ENCODE data around the gene EIF2AK3. TPM values are rescaled to one million over a fixed set of nuclear protein-coding genes. Genes with fewer than 3 reads are reported as not detected.
A peak's percentile ranks its signal among the peaks of the same experiment; 100 is the strongest.
"Not testable (repeated sequence)": the region's sequence is repeated elsewhere in the genome, so short reads cannot be mapped to it uniquely, and the experiment has no call there.

Gene EIF2AK3
- total RNA-seq, 5 donors from 2014 or later (not counting 1 experiment from before 2014, with no cell fraction given): 20.3 to 33.8 (median 25.6) TPM

DNA sequence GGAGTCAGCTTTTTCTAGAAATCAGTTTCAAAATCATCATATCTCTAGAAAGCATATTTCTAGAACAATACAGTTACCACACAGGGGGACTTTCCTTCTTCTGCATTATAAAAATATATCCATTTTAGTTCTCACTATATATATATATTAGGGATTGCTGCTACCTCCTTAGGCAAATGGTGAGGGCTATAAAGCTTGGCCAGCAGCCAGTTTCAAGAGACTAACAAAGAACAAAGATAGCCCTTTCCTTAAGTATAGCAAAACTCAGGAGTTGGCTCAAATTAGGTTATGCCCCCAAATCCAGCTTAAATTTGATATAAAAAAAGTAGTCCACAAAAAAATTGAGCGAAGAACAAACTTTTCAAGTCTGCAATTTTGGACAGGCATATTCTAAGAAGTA lies 70.0 kb downstream of the EIF2AK3 start:
- DNase-seq: no peak
- no peak overlapping the region for H3K4me3 Mint-ChIP-seq
- no peak for ATAC-seq (replicated peaks in 1 of 4)
- ChIA-PET POLR2A (no interaction called here), CTCF (no interaction called here)
- Histone ChIP-seq H3K36me3 (ENCODE audit: control insufficient read depth in 2 of 2, extremely low read depth in 1 of 2, insufficient read depth in 1 of 2, low read length in 1 of 2) (peaks cover 11 to 34% of the 10 kb centered on the region in 2 donors), H3K4me3 (ENCODE audit: control insufficient read depth in 1 of 2, extremely low read depth in 1 of 2, low read length in 1 of 2) (no peak overlapping the region), H3K27ac (ENCODE audit: low read length) (no peak overlapping the region), H3K9me3 (no peaks in the 10 kb centered on the region), H3K4me1 (ENCODE audit: control insufficient read depth in 1 of 2, extremely low read depth in 1 of 2, insufficient read depth in 2 of 2, low read length in 2 of 2) (no peaks in the 10 kb centered on the region), H3K27me3 (replicated peaks in 1 of 2; ENCODE audit: control insufficient read depth in 2 of 2, extremely low read depth in 1 of 2, insufficient read depth in 2 of 2, low read length in 1 of 2) (no peaks in the 10 kb centered on the region)
- peaks cover 0 to 3% (median 0%) of the 10 kb centered on the region in 3 donors for H3K4me1 Mint-ChIP-seq
- no peaks in the 10 kb centered on the region for H3K27me3 Mint-ChIP-seq
- H3K27ac Mint-ChIP-seq: no peak overlapping the region
- H3K36me3 Mint-ChIP-seq: peaks cover 36% of the 10 kb centered on the region
- H3K9me3 Mint-ChIP-seq: no peaks in the 10 kb centered on the region
- no CpG with 5 or more reads among the region's 1 CpG for WGBS (ENCODE audit: insufficient coverage)

DNA sequence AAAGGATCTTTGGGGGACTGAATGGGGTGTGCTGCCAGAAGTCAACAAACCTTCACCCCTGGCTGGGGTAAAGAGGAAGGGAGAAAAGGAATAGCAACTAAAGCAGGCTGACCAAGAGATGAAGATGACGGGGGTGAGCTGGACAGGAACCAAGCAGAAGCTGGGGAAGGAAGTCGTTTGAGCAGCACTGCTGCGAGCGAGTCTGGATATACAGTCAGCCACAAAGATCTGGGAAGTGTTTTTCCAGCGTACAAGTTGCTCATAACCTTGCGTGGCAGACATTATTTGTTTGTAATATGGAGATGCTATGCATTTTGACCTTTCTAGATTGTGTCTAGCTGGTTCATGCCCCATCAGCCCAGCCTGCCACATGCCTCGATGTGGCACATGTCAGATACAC lies 71.2 kb downstream of the EIF2AK3 start:
- Histone ChIP-seq H3K9me3 (no peaks in the 10 kb centered on the region), H3K36me3 (ENCODE audit: control insufficient read depth in 2 of 2, extremely low read depth in 1 of 2, insufficient read depth in 1 of 2, low read length in 1 of 2) (peaks cover 9 to 30% of the 10 kb centered on the region in 2 donors), H3K4me3 (ENCODE audit: control insufficient read depth in 1 of 2, extremely low read depth in 1 of 2, low read length in 1 of 2) (no peak overlapping the region), H3K27ac (ENCODE audit: low read length) (no peak overlapping the region), H3K4me1 (ENCODE audit: control insufficient read depth in 1 of 2, extremely low read depth in 1 of 2, insufficient read depth in 2 of 2, low read length in 2 of 2) (no peaks in the 10 kb centered on the region), H3K27me3 (replicated peaks in 1 of 2; ENCODE audit: control insufficient read depth in 2 of 2, extremely low read depth in 1 of 2, insufficient read depth in 2 of 2, low read length in 1 of 2) (no peaks in the 10 kb centered on the region)
- POLR2A ChIA-PET: no interaction called here
- H3K4me1 Mint-ChIP-seq: peaks cover 0 to 3% (median 0%) of the 10 kb centered on the region in 3 donors
- H3K27ac Mint-ChIP-seq: peak overlapping the region in 1 of 2 donors; percentile 40
- H3K9me3 Mint-ChIP-seq: no peaks in the 10 kb centered on the region
- peaks cover 30% of the 10 kb centered on the region for H3K36me3 Mint-ChIP-seq
- peaks cover 0 to 4% of the 10 kb centered on the region in 2 donors for H3K27me3 Mint-ChIP-seq
- ATAC-seq (replicated peaks in 1 of 4) (no peak), DNase-seq (no peak)
- CTCF ChIA-PET: no interaction called here
- WGBS (ENCODE audit: insufficient coverage): 87% methylated on average over 6 of the region's 7 CpGs
- H3K4me3 Mint-ChIP-seq: no peak overlapping the region

DNA sequence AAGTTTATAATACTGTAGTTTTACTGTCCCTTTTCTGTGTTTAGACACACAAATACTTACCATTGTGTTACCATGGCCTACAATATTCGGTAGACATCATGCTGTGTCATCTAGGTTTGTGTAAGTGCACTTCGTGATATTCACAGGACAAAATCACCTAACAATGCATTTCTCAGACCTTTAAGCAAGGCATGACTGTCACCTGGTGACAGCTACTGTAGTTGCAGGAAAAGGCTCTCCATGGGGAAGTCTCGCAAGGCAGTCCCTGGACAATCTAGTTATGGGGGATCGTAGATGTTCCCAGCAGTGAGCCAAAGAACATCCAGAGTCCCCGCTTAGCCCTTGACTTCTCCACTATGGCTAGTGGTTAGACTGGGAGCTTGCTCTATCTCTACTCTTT lies 73.1 kb downstream of the EIF2AK3 start:
- Histone ChIP-seq H3K9me3 (no peaks in the 10 kb centered on the region), H3K36me3 (ENCODE audit: control insufficient read depth in 2 of 2, extremely low read depth in 1 of 2, insufficient read depth in 1 of 2, low read length in 1 of 2) (peaks cover 9 to 18% of the 10 kb centered on the region in 2 donors), H3K4me1 (ENCODE audit: control insufficient read depth in 1 of 2, extremely low read depth in 1 of 2, insufficient read depth in 2 of 2, low read length in 2 of 2) (no peaks in the 10 kb centered on the region), H3K4me3 (ENCODE audit: control insufficient read depth in 1 of 2, extremely low read depth in 1 of 2, low read length in 1 of 2) (no peak overlapping the region), H3K27me3 (replicated peaks in 1 of 2; ENCODE audit: control insufficient read depth in 2 of 2, extremely low read depth in 1 of 2, insufficient read depth in 2 of 2, low read length in 1 of 2) (peaks cover 0 to 9% of the 10 kb centered on the region in 2 experiments), H3K27ac (ENCODE audit: low read length) (no peak overlapping the region)
- ChIA-PET POLR2A (interaction anchor here in 1 of 2 donors (0.7 kb wide), 1 partner anchor 9 kb away, joined by 3 read pairs; no protein-coding TSS in a partner anchor), CTCF (no interaction called here)
- ATAC-seq (replicated peaks in 1 of 4) (no peak), DNase-seq (no peak)
- Mint-ChIP-seq H3K27me3 (peaks cover 13 to 15% of the 10 kb centered on the region in 2 donors), H3K4me3 (no peak overlapping the region), H3K36me3 (peaks cover 17% of the 10 kb centered on the region), H3K4me1 (peaks cover 4 to 11% (median 4%) of the 10 kb centered on the region in 3 donors), H3K9me3 (no peaks in the 10 kb centered on the region), H3K27ac (no peak overlapping the region)
- WGBS (ENCODE audit: insufficient coverage): no CpG with 5 or more reads among the region's 5 CpGs

DNA sequence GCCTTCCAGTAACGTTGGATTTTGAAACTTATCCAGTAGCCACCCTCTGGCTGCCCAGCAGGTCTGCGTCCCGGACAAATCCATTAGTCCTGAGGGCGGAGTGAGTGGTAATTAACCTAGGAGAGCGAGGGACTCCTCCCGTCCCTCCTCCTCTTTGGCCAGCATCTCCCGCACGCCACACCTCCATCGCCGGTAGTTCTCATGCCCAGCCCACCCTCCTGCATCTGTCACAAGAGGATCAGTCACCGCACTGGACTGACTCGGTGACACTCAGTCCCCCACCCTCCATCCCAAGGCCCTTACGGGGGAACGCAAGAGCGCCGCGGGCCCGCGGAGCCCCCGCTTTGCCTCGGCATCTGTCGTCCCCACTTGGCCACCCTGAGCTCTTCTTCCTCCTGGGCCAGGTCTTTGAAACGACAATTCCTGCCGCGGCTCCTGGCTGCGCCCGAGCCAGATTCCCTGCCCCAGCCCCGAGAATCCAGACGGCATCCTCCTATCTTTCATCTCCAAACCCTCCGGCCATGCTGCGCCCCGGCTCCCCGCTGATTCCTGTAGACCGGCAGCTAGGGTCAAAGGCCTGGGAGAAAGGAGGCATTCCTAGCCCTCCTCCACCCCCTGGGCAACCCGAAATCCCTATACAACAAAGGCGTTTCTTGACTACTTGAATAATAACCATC lies 77.5 kb downstream of the EIF2AK3 start:
- Histone ChIP-seq H3K4me1 (ENCODE audit: control insufficient read depth in 1 of 2, extremely low read depth in 1 of 2, insufficient read depth in 2 of 2, low read length in 2 of 2) (no peaks in the 10 kb centered on the region), H3K36me3 (ENCODE audit: control insufficient read depth in 2 of 2, extremely low read depth in 1 of 2, insufficient read depth in 1 of 2, low read length in 1 of 2) (no peaks in the 10 kb centered on the region), H3K4me3 (ENCODE audit: control insufficient read depth in 1 of 2, extremely low read depth in 1 of 2, low read length in 1 of 2) (no peak overlapping the region), H3K9me3 (no peaks in the 10 kb centered on the region), H3K27me3 (replicated peaks in 1 of 2; ENCODE audit: control insufficient read depth in 2 of 2, extremely low read depth in 1 of 2, insufficient read depth in 2 of 2, low read length in 1 of 2) (peaks cover 4 to 9% of the 10 kb centered on the region in 2 experiments), H3K27ac (ENCODE audit: low read length) (no peak overlapping the region)
- ATAC-seq (replicated peaks in 1 of 4) (no peak), DNase-seq (no peak)
- WGBS (ENCODE audit: insufficient coverage): 19% methylated on average over 27 of the region's 36 CpGs
- no peak overlapping the region for H3K27ac Mint-ChIP-seq
- H3K4me1 Mint-ChIP-seq: peaks cover 4 to 11% (median 4%) of the 10 kb centered on the region in 3 donors
- CTCF ChIA-PET: no interaction called here
- H3K27me3 Mint-ChIP-seq: peaks cover 20 to 23% of the 10 kb centered on the region in 2 donors
- POLR2A ChIA-PET: no interaction called here
- no peak overlapping the region for H3K4me3 Mint-ChIP-seq
- peaks cover 7% of the 10 kb centered on the region for H3K36me3 Mint-ChIP-seq
- no peaks in the 10 kb centered on the region for H3K9me3 Mint-ChIP-seq

DNA sequence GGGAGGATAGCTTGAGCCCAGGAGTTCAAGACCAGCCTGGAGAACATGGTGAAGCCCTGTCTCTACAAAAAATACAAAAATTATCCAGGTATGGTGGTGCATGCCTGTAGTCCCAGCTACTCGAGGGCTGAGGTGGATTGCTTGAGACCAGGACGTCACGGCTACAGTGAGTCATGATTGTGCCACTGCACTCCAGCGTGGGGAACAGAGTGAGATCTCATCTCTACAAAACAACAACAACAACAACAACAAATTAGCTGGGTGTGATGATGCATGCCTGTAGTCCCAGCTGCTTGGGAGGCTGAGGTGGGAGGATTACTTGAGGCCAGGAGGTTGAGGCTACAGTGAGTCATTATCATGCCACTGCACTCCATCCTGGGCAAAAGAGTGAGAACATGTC lies 81.0 kb downstream of the EIF2AK3 start:
- Mint-ChIP-seq H3K27me3 (peaks cover 21 to 37% of the 10 kb centered on the region in 2 donors), H3K4me1 (peaks cover 4 to 11% (median 4%) of the 10 kb centered on the region in 3 donors)
- H3K4me3 ChIP-seq (ENCODE audit: control insufficient read depth in 1 of 2, extremely low read depth in 1 of 2, low read length in 1 of 2); POLR2A ChIA-PET; H3K36me3 ChIP-seq (ENCODE audit: control insufficient read depth in 2 of 2, extremely low read depth in 1 of 2, insufficient read depth in 1 of 2, low read length in 1 of 2); H3K27ac Mint-ChIP-seq; H3K9me3 ChIP-seq; H3K4me3 Mint-ChIP-seq; H3K9me3 Mint-ChIP-seq; H3K4me1 ChIP-seq (ENCODE audit: control insufficient read depth in 1 of 2, extremely low read depth in 1 of 2, insufficient read depth in 2 of 2, low read length in 2 of 2); DNase-seq; ATAC-seq (replicated peaks in 1 of 4); CTCF ChIA-PET; H3K36me3 Mint-ChIP-seq; H3K27ac ChIP-seq (ENCODE audit: low read length): not testable (repeated sequence)
- 57% methylated on average over 1 of the region's 4 CpGs for WGBS (ENCODE audit: insufficient coverage)
- peaks cover 4 to 14% of the 10 kb centered on the region in 2 experiments for H3K27me3 ChIP-seq (replicated peaks in 1 of 2; ENCODE audit: control insufficient read depth in 2 of 2, extremely low read depth in 1 of 2, insufficient read depth in 2 of 2, low read length in 1 of 2)

DNA sequence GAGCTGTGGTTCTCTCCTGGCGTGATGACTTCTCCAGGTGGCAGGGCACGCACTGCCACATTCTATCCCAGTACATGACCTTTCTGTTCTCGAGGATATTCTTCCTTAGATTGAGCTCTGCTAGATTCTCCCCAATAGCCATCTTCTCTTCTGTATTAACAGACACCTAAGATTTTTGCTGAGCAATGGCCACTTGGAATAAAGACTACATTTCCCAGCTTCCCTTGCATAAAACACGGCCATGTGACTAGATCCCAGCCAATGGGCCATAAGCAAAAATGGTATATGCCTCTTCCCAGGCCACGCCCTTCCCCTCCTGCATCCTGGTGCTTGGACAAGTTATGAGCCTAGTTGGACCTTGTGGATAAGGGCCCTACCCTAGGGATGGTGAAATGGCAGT lies 82.1 kb downstream of the EIF2AK3 start:
- H3K4me1 Mint-ChIP-seq: peaks cover 3 to 8% (median 3%) of the 10 kb centered on the region in 3 donors
- ATAC-seq (replicated peaks in 1 of 4) (no peak), DNase-seq (no peak)
- CTCF ChIA-PET: no interaction called here
- no peaks in the 10 kb centered on the region for H3K4me1 ChIP-seq (ENCODE audit: control insufficient read depth in 1 of 2, extremely low read depth in 1 of 2, insufficient read depth in 2 of 2, low read length in 2 of 2)
- no peak overlapping the region for H3K27ac Mint-ChIP-seq
- H3K4me3 Mint-ChIP-seq: no peak overlapping the region
- peaks cover 2% of the 10 kb centered on the region for H3K36me3 Mint-ChIP-seq
- no peak overlapping the region for H3K27ac ChIP-seq (ENCODE audit: low read length)
- H3K9me3 Mint-ChIP-seq: peaks cover 3 to 7% (median 3%) of the 10 kb centered on the region in 3 donors
- H3K27me3 ChIP-seq (replicated peaks in 1 of 2; ENCODE audit: control insufficient read depth in 2 of 2, extremely low read depth in 1 of 2, insufficient read depth in 2 of 2, low read length in 1 of 2): peaks cover 4 to 16% of the 10 kb centered on the region in 2 experiments
- no peak overlapping the region for H3K4me3 ChIP-seq (ENCODE audit: control insufficient read depth in 1 of 2, extremely low read depth in 1 of 2, low read length in 1 of 2)
- 92% methylated on average over 3 of the region's 5 CpGs for WGBS (ENCODE audit: insufficient coverage)
- no peaks in the 10 kb centered on the region for H3K36me3 ChIP-seq (ENCODE audit: control insufficient read depth in 2 of 2, extremely low read depth in 1 of 2, insufficient read depth in 1 of 2, low read length in 1 of 2)
- POLR2A ChIA-PET: interaction anchor here in 1 of 2 donors (0.5 kb wide), 1 partner anchor 9 kb away, joined by 3 read pairs; no protein-coding TSS in a partner anchor
- peaks cover 18 to 33% of the 10 kb centered on the region in 2 donors for H3K27me3 Mint-ChIP-seq
- H3K9me3 ChIP-seq: no peaks in the 10 kb centered on the region

Data from T-cell (primary cell).